GM15510 (cell line): ENCODE data around the gene ATOX1.

Source experiments
- POLR2A ChIP-seq: IDR thresholded peaks from 3 replicates; pipeline ENCODE4 v1.6.1; 2011; ENCODE audit warnings: borderline replicate concordance; ENCODE audit not compliant: insufficient read length; ENCODE audit errors: extremely low read depth

Gene ATOX1

GRCh38 chr5:151719228-151720000, 39.0 kb downstream of the ATOX1 start:
- TF ChIP-seq POLR2A: no peak

GRCh38 chr5:151718646-151719045, 39.8 kb downstream of the ATOX1 start:
- TF ChIP-seq POLR2A: no peak

DNA sequence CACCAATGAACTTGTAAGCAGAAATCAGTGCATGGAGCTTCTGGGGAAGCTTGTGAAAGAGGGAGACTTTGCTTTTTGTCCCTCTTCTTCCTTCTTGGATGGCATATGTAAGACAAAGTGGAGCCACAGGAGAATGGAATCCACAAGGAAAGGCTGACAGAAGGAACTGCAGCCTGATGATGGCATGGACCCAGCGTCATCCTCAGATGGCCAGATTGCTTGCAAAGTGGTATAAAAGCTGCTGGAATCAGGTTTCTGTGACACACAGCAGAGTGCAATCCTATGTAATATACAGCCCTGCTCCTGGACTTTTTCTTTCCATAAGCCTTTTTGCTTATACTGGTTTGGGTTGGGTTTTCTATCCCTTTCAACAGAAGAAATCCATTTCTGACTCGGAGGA, 40.3 kb downstream of the ATOX1 start:
- TF ChIP-seq POLR2A: no peak

- TF ChIP-seq POLR2A: no peak
These were observed 41.0 kb downstream of the ATOX1 start for GRCh38 chr5:151717416-151717815.

DNA sequence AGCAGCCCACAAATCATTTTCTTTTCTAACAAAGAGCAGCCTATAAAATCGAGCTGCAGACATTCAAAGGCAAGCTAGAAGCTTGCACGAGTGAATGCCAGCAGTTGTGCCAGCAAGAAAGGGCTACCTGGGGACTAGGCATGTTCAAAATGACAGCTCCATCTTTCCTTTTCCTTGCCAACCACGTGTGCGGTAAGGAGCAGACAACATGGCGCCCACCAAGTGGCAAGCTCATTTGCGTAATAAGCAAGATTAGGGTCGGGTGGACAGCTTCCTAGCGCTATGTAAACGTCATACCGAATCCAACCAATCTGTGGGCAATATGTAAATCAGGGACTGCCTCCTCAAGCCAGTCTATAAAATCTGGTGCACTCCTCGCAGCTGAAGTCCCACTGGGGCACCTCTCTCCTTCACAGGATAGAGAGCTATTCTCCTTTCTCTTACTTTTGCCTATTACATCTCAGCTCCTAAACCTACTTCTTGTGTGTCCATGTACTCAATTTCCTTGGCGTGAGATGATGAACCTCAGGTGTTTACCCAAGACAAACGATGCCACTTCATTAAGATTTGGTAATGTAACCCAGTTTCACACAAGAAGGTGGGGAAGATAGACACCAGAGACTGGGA, 49.2 kb downstream of the ATOX1 start:
- TF ChIP-seq POLR2A: no peak

GRCh38 chr5:151708126-151708525, 50.3 kb downstream of the ATOX1 start:
- TF ChIP-seq POLR2A: no peak

GRCh38 chr5:151707567-151707966, 50.9 kb downstream of the ATOX1 start:
- no peak for TF ChIP-seq POLR2A

DNA sequence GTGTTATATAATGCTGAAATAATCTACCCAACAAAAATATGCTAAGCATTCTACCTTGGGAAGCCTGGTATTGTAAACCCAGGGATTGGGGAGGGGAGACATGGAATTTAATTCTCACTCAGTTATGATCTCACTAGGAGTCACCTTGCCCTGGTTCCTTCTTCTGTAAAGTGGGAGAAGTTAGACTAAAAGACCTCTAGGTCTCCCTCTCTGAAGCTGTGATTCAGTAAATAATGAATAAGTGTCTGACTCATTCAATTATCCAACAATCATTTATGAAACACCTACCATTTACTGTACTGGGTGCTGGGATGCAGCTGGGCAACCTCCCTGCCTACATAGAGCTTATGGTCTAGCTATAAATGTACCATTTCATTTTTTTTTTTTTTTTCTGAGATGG, 51.5 kb downstream of the ATOX1 start:
- no peak for TF ChIP-seq POLR2A

- TF ChIP-seq POLR2A: no peak
These were observed 54.7 kb downstream of the ATOX1 start for GRCh38 chr5:151703780-151704179.

- no peak for TF ChIP-seq POLR2A
These were observed 55.2 kb downstream of the ATOX1 start for GRCh38 chr5:151703227-151703626.

- TF ChIP-seq POLR2A: no peak
These were observed 57.6 kb downstream of the ATOX1 start for GRCh38 chr5:151700820-151701219.

GRCh38 chr5:151700296-151700695, 58.1 kb downstream of the ATOX1 start:
- TF ChIP-seq POLR2A: no peak

DNA sequence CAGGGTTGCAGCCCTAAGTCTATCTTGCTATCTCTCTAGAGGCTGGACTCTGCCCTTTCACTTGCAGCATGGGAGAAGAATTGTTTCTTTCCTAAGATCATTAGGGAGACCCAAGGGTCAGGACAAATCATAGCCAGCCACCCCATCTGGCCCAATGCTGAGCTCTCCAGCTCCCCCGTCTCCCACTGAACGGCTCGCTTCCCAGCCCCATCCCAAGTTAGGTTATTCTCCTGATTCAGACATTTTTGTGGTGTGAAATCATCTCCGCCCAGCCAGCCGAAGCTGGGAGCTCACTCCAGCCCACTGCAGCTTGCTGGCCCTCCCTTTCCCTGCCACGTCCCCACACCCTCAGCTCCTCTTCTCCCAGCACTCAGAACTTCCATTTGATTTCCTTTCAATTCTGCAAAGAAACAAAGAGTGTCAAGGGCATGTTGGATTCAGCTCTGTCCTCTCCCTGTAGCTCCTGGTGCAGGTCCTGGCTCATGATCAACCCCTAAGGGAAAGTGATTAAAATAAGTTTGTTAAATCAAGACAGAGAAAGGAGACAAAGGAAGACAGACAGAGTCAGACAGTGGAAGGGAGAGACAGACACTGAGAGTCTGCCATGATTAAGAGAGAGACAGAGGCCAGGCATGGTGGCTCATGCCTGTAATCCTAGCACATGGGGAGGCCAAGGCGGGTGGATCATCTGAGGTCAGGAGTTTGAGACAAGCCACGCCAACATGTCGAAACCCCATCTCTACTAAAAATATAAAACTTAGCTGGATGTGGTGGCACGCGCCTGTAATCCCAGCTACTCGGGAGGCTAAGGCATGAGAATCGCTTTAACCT, 59.1 kb downstream of the ATOX1 start:
- TF ChIP-seq POLR2A: no peak

- TF ChIP-seq POLR2A: no peak
These were observed 61.0 kb downstream of the ATOX1 start for GRCh38 chr5:151697452-151697851.

DNA sequence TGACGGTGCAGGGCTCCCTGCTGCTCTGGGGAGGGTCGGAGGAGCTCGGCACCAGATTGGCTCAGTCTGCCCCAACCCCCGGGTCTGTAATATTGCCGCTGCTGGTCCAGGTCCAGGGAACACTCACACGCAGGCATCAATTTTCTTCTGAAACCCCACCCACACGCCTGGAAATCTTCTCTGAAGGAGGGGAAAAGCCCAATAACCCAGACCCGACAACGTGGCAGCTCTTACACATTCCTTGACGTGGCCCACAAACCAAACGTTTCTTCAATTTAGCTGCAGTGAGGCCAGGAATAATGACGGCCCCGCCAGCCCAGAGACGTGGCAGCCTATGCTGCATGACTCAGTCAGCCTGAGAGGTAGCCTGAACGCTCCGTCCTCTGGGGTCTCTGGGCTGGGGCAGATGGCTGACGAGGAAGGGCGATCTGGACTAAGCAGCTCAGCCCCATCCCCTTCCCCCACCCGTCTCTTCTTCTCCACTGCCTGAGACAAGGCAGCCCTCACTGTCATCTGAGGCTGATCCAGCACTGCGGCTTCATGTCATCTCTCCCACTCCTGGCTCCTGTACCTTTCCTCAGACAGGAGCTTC, 61.9 kb downstream of the ATOX1 start:
- TF ChIP-seq POLR2A: no peak
